SIG-M5 treated with dmso at 0.1 percent for 504 hours (cell line): ENCODE results near the gene CBFA2T2.
"Not testable (repeated sequence)": the region's sequence is repeated elsewhere in the genome, so short reads cannot be mapped to it uniquely, and the experiment has no call there.

Source experiments
- DNase-seq: peaks from one replicate; lab custom pipeline; 2025; ENCODE audit not compliant: unreplicated experiment; lab: John Stamatoyannopoulos, UW

Gene CBFA2T2

DNA sequence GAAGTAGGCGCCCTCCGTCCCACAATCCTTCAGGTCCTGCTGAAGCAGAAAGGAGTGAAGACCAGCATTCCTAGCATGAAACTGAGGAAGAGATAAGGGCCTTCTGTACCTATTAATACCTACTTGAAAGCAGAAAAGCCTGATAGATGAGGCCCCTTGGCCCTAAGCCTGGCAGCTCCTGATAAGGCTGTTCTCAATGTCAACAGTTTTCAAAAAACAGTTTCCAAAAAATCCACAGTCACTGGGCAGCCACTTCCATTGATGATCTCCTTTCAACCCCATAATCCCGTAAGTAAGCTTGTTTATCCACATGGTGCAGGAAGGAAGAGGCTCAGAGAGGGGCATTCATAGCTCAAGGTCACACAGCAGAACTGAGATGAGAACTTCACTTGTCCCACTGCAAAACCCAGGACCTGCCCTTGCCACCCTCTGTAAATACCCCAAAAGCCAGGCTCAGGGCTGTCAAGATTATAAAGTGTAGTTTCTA is 199.1 kb downstream of the CBFA2T2 start:
- DNase-seq, result no peak

DNA sequence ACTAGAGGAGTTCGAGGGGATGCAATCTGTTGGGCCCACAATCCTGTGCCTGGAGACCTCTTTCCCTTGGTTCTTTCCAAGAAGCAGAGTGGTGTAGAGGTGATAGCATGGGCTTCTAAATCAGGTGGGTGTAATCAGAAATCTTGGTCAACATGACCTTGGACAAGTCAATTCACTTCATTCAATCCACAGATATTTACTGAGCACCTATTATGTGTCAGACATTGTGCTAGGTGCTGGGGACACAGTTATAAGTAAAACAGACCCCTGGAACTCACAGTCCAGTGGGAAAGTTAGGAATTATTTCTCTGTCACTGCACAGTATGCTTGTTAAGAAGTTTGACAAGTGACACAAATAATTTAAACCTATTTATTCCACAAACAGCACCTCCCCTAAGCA is 199.6 kb downstream of the CBFA2T2 start:
- no peak for DNase-seq

DNA sequence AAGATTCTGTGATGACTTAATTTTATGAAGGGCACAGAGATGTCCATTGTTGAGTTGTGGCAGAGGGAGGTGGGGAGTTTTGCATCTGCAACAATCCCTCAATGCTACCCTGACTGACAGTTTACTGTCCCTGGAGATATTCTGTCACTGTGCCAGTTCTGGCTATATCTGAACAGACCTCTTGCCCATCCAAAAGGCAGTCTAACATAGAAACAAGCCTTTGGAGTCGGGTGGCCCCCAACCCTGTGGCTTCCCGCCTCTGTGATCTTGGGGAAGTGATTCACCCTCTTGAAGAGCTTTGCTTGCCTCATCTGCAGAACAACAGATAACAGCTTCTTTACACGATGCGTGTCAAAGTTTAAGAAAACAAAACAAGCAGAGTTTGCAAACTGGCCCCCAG is 200.1 kb downstream of the CBFA2T2 start:
- DNase-seq, result peak; percentile 78

DNA sequence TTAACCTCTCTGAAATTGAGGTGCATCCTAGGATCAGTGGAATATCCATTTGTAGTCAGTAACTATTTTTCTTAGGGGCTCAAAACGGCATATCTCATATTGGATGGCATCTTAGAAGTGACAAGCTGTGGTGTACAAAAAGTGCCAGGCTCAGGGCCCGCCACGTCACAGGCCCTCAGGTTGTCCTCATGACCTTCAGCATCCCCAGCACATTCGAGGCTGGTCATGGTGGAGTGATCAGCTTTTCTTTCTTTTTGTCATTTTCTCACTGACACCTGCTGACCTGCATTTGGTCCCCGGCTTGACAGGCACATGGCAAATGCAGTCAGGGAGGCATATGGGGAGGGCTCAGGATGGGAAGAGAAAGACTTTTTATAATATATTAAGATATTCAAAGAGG is 203.4 kb downstream of the CBFA2T2 start:
- DNase-seq, result no peak

DNA sequence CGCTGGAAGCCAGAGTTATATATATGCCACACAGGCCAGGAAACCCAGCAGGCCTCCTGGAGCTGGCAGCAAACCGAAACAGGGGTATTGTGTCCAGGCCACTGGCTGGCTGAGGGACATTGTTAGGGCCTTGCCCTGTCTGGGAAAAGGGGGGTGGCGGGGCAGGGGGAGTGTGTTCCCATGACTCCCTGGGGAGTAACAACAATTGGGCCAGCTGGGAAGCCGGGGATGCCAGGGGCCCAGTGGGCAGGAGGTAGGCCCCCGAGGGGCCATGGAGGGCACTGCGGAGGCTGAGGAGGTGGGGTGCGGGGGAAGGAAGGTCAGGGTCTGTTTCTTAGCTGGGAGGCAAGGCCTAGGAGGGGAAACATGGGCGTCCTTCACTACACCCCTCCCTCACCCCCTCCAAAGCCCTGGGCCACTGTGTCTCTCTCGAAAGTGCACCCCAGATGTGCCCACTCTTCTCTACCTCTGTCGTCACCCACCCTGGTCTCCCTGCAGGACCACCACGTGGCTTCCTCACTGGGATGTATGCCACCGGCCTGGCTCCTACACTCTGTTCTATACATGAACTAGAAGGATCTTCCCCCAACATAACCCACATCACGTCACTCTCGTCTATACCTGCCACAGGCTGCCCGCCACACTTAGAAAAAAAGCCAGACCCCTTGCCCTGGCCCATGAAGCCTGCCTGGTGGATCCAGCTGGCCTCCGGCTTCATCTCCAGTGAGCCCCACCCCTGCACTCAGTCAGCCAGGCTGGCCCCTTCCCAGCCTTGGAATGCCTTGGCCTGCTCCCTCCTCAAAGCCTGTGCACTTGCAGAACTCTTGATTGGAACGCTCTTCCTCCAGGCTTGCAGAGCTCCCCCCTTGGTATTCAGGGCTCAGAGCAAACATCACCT is 204.1 kb downstream of the CBFA2T2 start:
- no peak for DNase-seq

DNA sequence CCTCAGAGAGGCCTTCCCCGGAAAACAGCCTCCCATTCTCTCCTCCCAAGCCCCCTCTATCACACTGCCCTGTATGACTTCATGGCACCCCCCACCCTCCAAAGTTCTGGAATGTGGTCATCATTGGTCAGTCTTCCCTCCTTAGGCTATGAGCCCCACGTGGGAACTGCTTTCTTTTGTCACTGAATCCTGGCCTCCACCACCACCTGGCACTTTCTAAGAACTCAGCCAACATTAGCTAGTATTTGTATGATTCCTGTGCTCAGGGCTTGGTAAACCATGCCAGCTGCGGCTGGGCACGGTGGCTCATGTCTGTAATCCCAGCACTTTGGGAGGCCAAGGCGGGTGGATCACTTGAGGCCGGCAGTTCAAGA is 204.7 kb downstream of the CBFA2T2 start:
- no peak for DNase-seq

DNA sequence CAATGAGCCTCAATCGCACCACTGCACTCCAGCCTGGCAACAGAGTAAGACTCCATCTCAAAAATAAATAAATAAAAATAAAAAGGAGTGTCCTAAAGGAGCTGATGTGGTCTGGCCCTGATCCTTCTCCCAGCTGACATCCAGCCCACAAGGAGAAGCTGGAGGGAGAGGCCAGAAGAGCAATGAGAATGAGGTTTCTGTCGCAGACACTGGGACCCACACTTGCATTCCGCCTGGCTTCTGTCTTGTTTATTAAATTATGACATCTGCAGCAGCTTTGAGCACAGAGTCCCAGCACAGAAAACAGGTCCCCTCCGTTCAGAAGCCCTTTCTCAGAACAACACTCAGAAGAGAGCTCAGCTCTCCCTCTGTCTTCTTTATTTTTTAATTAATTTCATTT is 206.6 kb downstream of the CBFA2T2 start:
- no peak for DNase-seq

- DNase-seq, result peak; percentile 64
Measured at GRCh38 chr20:33697129-33697528, 207.2 kb downstream of the CBFA2T2 start.

DNA sequence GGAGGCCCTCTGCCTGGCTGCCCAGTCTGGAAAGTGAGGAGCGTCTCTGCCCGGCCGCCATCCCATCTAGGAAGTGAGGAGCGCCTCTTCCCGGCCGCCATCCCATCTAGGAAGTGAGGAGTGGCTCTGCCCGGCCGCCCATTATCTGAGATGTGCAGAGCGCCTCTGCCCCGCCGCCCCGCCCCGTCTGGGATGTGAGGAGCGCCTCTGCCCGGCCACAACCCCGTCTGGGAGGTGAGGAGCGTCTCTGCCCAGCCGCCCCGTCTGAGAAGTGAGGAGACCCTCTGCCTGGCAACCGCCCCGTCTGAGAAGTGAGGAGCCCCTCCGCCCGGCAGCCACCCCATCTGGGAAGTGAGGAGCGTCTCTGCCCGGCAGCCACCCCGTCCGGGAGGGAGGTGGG is 209.1 kb downstream of the CBFA2T2 start:
- DNase-seq, result not testable (repeated sequence)
